ENCODE results near the gene GOLGA6D.
A peak's percentile ranks its signal among the peaks of the same experiment; 100 is the strongest.
"Not testable (repeated sequence)": the region's sequence is repeated elsewhere in the genome, so short reads cannot be mapped to it uniquely, and the experiment has no call there.

The GOLGA6D gene

DNA sequence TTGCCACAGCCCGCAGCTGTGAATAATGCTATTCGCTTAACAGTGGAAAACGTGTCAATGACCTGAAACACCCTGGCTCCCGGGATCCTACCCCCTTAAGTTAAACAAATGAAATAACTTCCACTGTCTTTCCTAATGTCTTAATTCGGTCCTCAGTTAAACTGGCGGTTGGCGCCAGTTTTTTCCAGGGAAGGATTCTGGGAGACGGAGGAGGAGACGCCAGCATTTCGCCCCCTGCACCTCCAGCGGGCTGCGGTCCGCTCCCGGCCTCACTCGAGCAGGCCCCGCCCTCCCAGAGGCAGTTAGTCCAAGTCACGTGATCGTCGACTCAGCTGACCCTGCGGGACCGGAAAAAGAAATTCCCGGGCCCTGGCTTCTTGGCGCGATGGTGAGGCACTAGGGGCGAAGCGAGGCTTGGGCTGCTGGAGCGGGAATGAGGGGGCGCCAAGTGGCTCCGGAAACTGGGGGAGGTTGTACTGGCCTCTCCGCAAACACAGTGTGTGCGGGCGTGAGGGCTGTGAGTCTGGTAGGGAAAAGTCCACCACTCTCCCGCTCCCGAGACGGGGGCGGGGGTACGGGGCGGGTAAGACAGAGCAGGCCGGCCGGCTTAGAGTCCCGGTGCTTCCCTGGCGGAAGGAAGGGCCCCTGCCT lies 53.2 kb downstream of the GOLGA6D start, which contains the start of gene COMMD4:
TSS of gene COMMD4 (plus strand) at position 359 of the 651 bp plus-strand sequence. CDS start at position 386, 27 bp downstream.
- Mint-ChIP-seq H3K27ac (peak within 1 kb of the TSS; percentile 98), H3K4me1 (peaks cover 28% of the 10 kb centered on the region), H3K27me3 (no peaks in the 10 kb centered on the region), H3K4me3 (peak within 1 kb of the TSS; percentile 99), H3K36me3 (peaks cover 10% of the 10 kb centered on the region), H3K9me3 (no peaks in the 10 kb centered on the region)
- peak; percentile 75 for ATAC-seq

DNA sequence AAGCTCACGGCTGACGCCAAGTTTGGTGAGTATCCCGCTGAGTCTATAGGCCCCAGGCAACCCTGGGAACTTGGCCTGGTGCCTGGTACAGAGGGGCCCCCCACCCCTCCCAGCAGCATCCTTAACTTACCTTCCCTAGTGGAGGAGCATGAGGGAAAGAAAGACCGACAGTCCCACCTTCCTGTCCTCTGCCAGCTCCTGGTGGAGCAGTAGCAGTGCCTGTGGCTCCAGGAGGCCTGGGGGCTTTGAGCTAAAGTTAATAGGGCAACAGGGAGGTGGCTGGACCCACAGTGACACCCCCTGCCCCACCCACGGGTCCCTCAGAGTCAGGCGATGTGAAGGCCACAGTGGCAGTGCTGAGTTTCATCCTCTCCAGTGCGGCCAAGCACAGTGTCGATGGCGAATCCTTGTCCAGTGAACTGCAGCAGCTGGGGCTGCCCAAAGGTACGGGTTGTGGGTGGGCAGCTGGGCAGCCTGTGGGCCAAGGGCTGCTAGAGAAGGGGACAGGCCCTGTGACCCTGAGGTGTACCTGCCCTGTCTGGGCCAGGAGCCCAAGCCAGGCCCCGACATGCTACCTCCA lies 56.1 kb downstream of the GOLGA6D start:
- no peak for ATAC-seq
- H3K4me3 Mint-ChIP-seq = no peak overlapping the region
- H3K27me3 Mint-ChIP-seq = no peaks in the 10 kb centered on the region
- H3K4me1 Mint-ChIP-seq = peaks cover 28% of the 10 kb centered on the region
- H3K9me3 Mint-ChIP-seq = no peaks in the 10 kb centered on the region
- no peak overlapping the region for H3K27ac Mint-ChIP-seq
- H3K36me3 Mint-ChIP-seq = peaks cover 18% of the 10 kb centered on the region

DNA sequence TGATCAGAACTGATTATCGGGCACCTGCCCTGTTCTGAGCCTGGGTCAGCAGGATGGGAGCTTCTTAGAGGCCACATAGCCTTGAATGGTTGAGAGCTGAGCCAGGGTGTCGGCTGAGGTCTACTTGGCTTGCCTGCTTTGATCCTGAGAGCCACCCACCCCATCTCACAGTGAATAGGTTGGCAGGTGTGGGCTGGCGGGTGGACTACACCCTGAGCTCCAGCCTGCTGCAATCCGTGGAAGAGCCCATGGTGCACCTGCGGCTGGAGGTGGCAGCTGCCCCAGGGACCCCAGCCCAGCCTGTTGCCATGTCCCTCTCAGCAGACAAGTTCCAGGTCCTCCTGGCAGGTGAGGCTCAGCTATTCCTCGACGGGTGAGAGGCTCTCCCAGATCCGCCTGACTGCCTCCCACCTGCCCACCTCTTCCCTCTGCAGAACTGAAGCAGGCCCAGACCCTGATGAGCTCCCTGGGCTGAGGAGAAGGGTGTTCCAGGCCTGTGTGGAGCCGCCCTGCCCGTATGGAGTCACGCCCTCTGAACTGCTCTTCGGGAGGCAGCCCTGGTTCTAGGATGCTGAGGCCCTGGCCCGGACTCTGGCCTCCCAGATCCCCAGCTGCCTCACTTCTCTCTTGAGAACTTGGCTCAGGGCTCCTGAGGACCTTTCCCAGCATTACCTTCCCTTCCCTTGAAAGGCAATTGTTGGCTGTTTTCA lies 57.1 kb downstream of the GOLGA6D start:
- Mint-ChIP-seq H3K4me3 (no peak overlapping the region), H3K4me1 (peaks cover 33% of the 10 kb centered on the region), H3K27ac (no peak overlapping the region)

GRCh38 chr15:75342221-75342620 lies 59.6 kb downstream of the GOLGA6D start:
- no peak for ATAC-seq
- H3K27me3 Mint-ChIP-seq = no peaks in the 10 kb centered on the region
- no peak overlapping the region for H3K27ac Mint-ChIP-seq
- peaks cover 18% of the 10 kb centered on the region for H3K36me3 Mint-ChIP-seq
- H3K4me3 Mint-ChIP-seq = no peak overlapping the region
- H3K9me3 Mint-ChIP-seq = no peaks in the 10 kb centered on the region
- H3K4me1 Mint-ChIP-seq = peaks cover 23% of the 10 kb centered on the region

More for the DNA sequence above, 57.1 kb downstream of the GOLGA6D start:
- Mint-ChIP-seq H3K27me3 (no peaks in the 10 kb centered on the region), H3K36me3 (peaks cover 18% of the 10 kb centered on the region), H3K9me3 (no peaks in the 10 kb centered on the region)
- no peak for ATAC-seq

- Mint-ChIP-seq H3K4me1 (peaks cover 33% of the 10 kb centered on the region), H3K36me3 (peaks cover 18% of the 10 kb centered on the region)
- not testable (repeated sequence) for H3K27me3 Mint-ChIP-seq, H3K4me3 Mint-ChIP-seq, ATAC-seq, H3K27ac Mint-ChIP-seq, H3K9me3 Mint-ChIP-seq
Observed at GRCh38 chr15:75343953-75344352, 61.3 kb downstream of the GOLGA6D start.

Measured in stimulated activated memory B cell treated with anti-CD40 and anti-IgM and Interleukin-4, amounts not matched to agents 10 μg/mL and 1 μg/mL and 100 μg/mL, for 72 hours (primary cell).